Measurements from ENCODE around the gene ASPSCR1. TPM values are rescaled to one million over a fixed set of nuclear protein-coding genes. Genes with fewer than 3 reads are reported as not detected.
A peak's percentile ranks its signal among the peaks of the same experiment; 100 is the strongest.

Gene ASPSCR1
- total and polyA plus RNA-seq, 2 of the 13 experiments (the other 11 are each of a cell fraction or from before 2014, with no cell fraction given), result 274 to 314 TPM

- no peak for TF ChIP-seq ZNF839 (CRISPR knock-in tag; IDR thresholded peaks at IDR 0.05; ENCODE audit: borderline replicate concordance)
- TF ChIP-seq SALL1 (CRISPR knock-in tag; IDR thresholded peaks at IDR 0.05), result 0 out of 2 replicates have a peak, but pooled peaks have one; percentile 27
- TF ChIP-seq, protein P1, sequence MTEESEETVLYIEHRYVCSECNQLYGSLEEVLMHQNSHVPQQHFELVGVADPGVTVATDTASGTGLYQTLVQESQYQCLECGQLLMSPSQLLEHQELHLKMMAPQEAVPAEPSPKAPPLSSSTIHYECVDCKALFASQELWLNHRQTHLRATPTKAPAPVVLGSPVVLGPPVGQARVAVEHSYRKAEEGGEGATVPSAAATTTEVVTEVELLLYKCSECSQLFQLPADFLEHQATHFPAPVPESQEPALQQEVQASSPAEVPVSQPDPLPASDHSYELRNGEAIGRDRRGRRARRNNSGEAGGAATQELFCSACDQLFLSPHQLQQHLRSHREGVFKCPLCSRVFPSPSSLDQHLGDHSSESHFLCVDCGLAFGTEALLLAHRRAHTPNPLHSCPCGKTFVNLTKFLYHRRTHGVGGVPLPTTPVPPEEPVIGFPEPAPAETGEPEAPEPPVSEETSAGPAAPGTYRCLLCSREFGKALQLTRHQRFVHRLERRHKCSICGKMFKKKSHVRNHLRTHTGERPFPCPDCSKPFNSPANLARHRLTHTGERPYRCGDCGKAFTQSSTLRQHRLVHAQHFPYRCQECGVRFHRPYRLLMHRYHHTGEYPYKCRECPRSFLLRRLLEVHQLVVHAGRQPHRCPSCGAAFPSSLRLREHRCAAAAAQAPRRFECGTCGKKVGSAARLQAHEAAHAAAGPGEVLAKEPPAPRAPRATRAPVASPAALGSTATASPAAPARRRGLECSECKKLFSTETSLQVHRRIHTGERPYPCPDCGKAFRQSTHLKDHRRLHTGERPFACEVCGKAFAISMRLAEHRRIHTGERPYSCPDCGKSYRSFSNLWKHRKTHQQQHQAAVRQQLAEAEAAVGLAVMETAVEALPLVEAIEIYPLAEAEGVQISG (CRISPR knock-in tag; IDR thresholded peaks at IDR 0.05), result 0 out of 2 replicates have a peak, but pooled peaks have one; percentile 27
- no peak for TF ChIP-seq SMAD9 (CRISPR knock-in tag; IDR thresholded peaks at IDR 0.05)
- TF ChIP-seq CREM (IDR thresholded peaks at IDR 0.05), result no peak
- TF ChIP-seq CREM (CRISPR knock-in tag; IDR thresholded peaks at IDR 0.05), result no peak
- TF ChIP-seq, protein P2, sequence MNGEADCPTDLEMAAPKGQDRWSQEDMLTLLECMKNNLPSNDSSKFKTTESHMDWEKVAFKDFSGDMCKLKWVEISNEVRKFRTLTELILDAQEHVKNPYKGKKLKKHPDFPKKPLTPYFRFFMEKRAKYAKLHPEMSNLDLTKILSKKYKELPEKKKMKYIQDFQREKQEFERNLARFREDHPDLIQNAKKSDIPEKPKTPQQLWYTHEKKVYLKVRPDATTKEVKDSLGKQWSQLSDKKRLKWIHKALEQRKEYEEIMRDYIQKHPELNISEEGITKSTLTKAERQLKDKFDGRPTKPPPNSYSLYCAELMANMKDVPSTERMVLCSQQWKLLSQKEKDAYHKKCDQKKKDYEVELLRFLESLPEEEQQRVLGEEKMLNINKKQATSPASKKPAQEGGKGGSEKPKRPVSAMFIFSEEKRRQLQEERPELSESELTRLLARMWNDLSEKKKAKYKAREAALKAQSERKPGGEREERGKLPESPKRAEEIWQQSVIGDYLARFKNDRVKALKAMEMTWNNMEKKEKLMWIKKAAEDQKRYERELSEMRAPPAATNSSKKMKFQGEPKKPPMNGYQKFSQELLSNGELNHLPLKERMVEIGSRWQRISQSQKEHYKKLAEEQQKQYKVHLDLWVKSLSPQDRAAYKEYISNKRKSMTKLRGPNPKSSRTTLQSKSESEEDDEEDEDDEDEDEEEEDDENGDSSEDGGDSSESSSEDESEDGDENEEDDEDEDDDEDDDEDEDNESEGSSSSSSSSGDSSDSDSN (CRISPR knock-in tag; IDR thresholded peaks at IDR 0.05), result no peak
- no peak for TF ChIP-seq TBX2 (CRISPR knock-in tag; IDR thresholded peaks at IDR 0.05; ENCODE audit: borderline replicate concordance)
- TF ChIP-seq BORCS8-MEF2B (CRISPR knock-in tag; IDR thresholded peaks at IDR 0.05), result 0 out of 2 replicates have a peak, but pooled peaks have one; percentile 17
- no peak for TF ChIP-seq ZNF619 (CRISPR knock-in tag; IDR thresholded peaks at IDR 0.05)
- TF ChIP-seq RBM22 (optimal IDR thresholded peaks at IDR 0.05; ENCODE audit: low read length), result peak; percentile 96
- TF ChIP-seq FUBP1 (CRISPR knock-in tag; IDR thresholded peaks at IDR 0.05; ENCODE audit: borderline replicate concordance), result no peak
- no peak for TF ChIP-seq RARG (CRISPR knock-in tag; IDR thresholded peaks at IDR 0.05; ENCODE audit: low read depth)
- TF ChIP-seq RFXAP (CRISPR knock-in tag; IDR thresholded peaks at IDR 0.05; ENCODE audit: borderline replicate concordance), result no peak
- no peak for TF ChIP-seq ZNF44 (CRISPR knock-in tag; IDR thresholded peaks at IDR 0.05)
- TF ChIP-seq ATF1 (CRISPR knock-in tag; IDR thresholded peaks at IDR 0.05), result no peak
- TF ChIP-seq, protein P3, sequence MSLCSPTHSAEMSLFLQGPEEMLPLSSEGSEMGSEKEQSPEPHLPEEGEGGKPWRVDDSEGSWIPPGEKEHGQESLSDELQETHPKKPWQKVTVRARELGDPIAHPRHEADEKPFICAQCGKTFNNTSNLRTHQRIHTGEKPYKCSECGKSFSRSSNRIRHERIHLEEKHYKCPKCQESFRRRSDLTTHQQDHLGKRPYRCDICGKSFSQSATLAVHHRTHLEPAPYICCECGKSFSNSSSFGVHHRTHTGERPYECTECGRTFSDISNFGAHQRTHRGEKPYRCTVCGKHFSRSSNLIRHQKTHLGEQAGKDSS (CRISPR knock-in tag; IDR thresholded peaks at IDR 0.05; ENCODE audit: borderline replicate concordance, low read depth), result no peak; the same call in 1 of the 2 replicates
- TF ChIP-seq, protein P4, sequence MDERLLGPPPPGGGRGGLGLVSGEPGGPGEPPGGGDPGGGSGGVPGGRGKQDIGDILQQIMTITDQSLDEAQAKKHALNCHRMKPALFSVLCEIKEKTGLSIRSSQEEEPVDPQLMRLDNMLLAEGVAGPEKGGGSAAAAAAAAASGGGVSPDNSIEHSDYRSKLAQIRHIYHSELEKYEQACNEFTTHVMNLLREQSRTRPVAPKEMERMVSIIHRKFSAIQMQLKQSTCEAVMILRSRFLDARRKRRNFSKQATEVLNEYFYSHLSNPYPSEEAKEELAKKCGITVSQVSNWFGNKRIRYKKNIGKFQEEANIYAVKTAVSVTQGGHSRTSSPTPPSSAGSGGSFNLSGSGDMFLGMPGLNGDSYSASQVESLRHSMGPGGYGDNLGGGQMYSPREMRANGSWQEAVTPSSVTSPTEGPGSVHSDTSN (CRISPR knock-in tag; IDR thresholded peaks at IDR 0.05), result no peak
- TF ChIP-seq ZNF12 (CRISPR knock-in tag; IDR thresholded peaks at IDR 0.05), result no peak
Observed at GRCh38 chr17:81952792-81953228, 24.6 kb upstream of the ASPSCR1 start (continued).
